Bronchial epithelial cell (primary cell): ENCODE data around the gene SH3GLB1. TPM values are rescaled to one million over a fixed set of nuclear protein-coding genes. Genes with fewer than 3 reads are reported as not detected.

Experiments
- DNase-seq: peaks from one replicate; pipeline ENCODE4 v3.0.0-alpha.2; 2010; ENCODE audit warnings: low read depth
- FAIRE-seq: peaks from 2 replicates; lab custom pipeline; 2011; peaks lifted over from hg19 to GRCh38; lab: Jason Lieb, UNC
- H3K27me3 ChIP-seq: 2 replicates; pipeline ENCODE4 v1.5.1; 2011; ENCODE audit warnings: low read length; ENCODE audit not compliant: control insufficient read depth, insufficient read depth
- H3K36me3 ChIP-seq: 2 replicates; pipeline ENCODE4 v1.5.1; 2011; ENCODE audit warnings: low read length; ENCODE audit not compliant: control insufficient read depth, insufficient read depth
- H3K4me3 ChIP-seq: 2 replicates; pipeline ENCODE4 v1.5.1; 2011; ENCODE audit warnings: mild to moderate bottlenecking, low read depth, low read length, control low read depth
- CTCF ChIP-seq: IDR thresholded peaks from 2 replicates; pipeline ENCODE4 v1.5.1; 2011; ENCODE audit warnings: mild to moderate bottlenecking, moderate library complexity, low read length, control low read depth, inconsistent platforms; ENCODE audit not compliant: insufficient read depth, severe bottlenecking
- total RNA-seq: library from RNA; depleted of rRNA; stranded (reverse); fragments of >200 nt; gene quantifications from 2 replicates; pipeline ENCODE4 v1.2.1, GENCODE V29; 2014

The SH3GLB1 gene
- total RNA-seq, 1 donor from 2014 or later, result 21.3 TPM

DNA sequence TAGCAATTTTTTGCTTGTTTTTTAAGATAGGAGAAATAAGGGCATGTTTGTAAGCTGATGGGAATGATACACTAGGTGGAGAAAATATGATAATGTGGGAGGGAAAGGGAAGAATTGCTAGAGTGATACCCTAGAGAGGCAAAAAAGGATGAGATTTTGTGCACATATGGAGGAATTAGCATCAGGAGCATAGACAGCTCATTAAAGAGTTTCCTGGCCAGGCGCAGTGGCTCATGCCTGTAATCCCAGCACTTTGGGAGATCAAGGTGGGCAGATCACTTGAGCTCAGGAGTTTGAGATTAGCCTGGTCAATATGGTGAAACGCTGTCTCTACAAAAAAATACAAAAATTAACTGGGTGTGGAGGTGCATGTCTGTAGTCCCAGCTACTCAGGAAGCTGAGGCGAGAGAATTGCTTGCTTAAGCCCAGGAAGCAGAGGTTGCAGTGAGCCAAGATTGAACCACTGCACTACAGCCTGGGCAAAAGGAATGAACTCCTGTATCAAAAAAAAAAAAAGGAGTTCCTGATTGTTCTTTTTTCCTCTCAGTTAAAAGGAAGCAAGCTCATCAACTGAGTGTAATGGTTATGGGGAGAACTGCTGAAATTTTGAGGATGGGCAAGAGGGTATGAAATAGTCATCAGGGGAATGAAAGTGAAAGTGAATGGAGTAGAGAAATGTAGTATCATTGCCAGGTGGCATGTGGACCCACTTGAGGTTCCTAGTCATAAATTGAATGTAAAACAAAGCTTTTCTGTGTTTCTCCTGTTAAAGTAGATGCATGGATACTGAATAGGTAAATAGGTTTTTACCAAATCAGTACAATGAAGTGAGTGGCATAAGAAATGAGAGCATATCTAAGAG, 35.5 kb downstream of the SH3GLB1 start:
- TF ChIP-seq CTCF, result no peak
- no peak overlapping the region for H3K4me3 ChIP-seq
- FAIRE-seq (no peak), DNase-seq (no peak)
- peaks cover 16% of the 10 kb centered on the region for H3K36me3 ChIP-seq
- H3K27me3 ChIP-seq, result no peaks in the 10 kb centered on the region

DNA sequence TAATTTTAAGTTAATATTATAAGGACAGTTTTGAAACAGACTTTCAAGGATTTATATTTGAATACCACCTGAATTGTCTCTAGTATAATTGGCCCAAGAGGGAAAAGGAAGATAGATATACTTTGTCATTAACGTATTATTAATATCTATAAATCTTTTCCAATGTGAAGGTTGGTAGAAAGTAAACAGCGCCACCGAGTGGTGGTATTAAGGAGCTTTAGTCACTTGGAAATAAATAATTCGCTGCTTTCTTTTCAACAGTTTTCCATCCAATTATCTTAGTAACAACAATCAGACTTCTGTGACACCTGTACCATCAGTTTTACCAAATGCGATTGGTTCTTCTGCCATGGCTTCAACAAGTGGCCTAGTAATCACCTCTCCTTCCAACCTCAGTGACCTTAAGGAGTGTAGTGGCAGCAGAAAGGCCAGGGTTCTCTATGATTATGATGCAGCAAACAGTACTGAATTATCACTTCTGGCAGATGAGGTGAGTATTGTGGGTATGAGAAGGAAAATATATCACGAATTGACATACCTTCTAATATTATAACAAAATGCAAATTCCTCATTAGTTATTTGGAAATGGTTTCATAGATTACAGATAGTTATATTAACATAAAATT, 37.7 kb downstream of the SH3GLB1 start:
- DNase-seq, result peak; percentile 48
- H3K36me3 ChIP-seq, result peaks cover 13% of the 10 kb centered on the region
- H3K4me3 ChIP-seq, result no peak overlapping the region
- FAIRE-seq, result no peak
- no peaks in the 10 kb centered on the region for H3K27me3 ChIP-seq
- peak; percentile 42 for TF ChIP-seq CTCF

GRCh38 chr1:86747304-86747703, 42.9 kb downstream of the SH3GLB1 start:
- no peak for TF ChIP-seq CTCF
- no peak overlapping the region for H3K4me3 ChIP-seq
- no peak for DNase-seq
- H3K27me3 ChIP-seq, result no peaks in the 10 kb centered on the region
- peaks cover 7% of the 10 kb centered on the region for H3K36me3 ChIP-seq
- no peak for FAIRE-seq

GRCh38 chr1:86748622-86749373, 44.4 kb downstream of the SH3GLB1 start:
- DNase-seq, result no peak
- FAIRE-seq, result no peak
- TF ChIP-seq CTCF, result no peak
- Histone ChIP-seq H3K36me3 (peaks cover 2% of the 10 kb centered on the region), H3K27me3 (no peaks in the 10 kb centered on the region), H3K4me3 (no peak overlapping the region)

DNA sequence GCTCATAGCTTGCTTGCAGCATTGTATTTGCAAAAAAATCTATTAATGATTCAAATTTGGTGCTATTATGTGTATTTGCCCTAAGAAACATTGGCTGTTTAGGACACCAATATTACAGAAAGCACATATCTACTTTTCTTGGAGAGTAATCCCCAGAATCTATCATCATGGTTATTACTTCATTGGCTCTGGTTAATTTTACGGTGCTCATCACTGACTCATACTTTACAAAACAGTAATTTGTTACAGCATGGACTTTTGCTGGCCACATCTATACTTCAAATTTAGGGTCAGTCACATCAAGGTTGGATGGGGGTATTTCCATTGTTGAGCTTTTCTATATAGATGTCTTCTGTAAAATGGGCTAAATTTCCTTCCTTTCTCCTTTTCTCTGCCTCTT, 45.7 kb downstream of the SH3GLB1 start:
- FAIRE-seq, result no peak
- no peak overlapping the region for H3K4me3 ChIP-seq
- H3K27me3 ChIP-seq, result no peaks in the 10 kb centered on the region
- DNase-seq, result peak; percentile 17
- no peak for TF ChIP-seq CTCF
- H3K36me3 ChIP-seq, result peaks cover 2% of the 10 kb centered on the region
